Measurements from ENCODE around the gene KDM4D. TPM values are rescaled to one million over a fixed set of nuclear protein-coding genes. Genes with fewer than 3 reads are reported as not detected.

Gene KDM4D
- polyA plus RNA-seq (2013, experiment 1 of 2): 1.1 TPM
- polyA plus RNA-seq (2013, experiment 2 of 2): 1.1 TPM

- Histone ChIP-seq H4K5ac (ENCODE audit: low read length) (no peak within 1 kb of the TSS), H3K9ac (ENCODE audit: low read length) (peak within 1 kb of the TSS; percentile 98), H3K79me2 (ENCODE audit: control insufficient read depth, insufficient read depth, low read length) (peaks cover 10% of the 10 kb centered on the region), H3K4ac (ENCODE audit: low read depth, low read length) (no peak within 1 kb of the TSS), H3K27ac (ENCODE audit: low read depth, low read length) (peak within 1 kb of the TSS; percentile 27), H3K18ac (ENCODE audit: low read length) (peak within 1 kb of the TSS; percentile 89), H3K4me3 (ENCODE audit: low read length) (peak within 1 kb of the TSS; percentile 99), H2BK120ac (ENCODE audit: low read depth, low read length) (no peak within 1 kb of the TSS), H3K23ac (ENCODE audit: low read length) (no peak within 1 kb of the TSS), H3K4me2 (ENCODE audit: low read length) (peak within 1 kb of the TSS; percentile 91), H3K56ac (ENCODE audit: low read length) (peak within 1 kb of the TSS; percentile 100), H2BK15ac (replicated peaks; ENCODE audit: low read depth) (no peak within 1 kb of the TSS), H2BK5ac (ENCODE audit: low read length) (peak within 1 kb of the TSS; percentile 80), H3K27me3 (ENCODE audit: insufficient read depth, low read length, poor library complexity) (no peaks in the 10 kb centered on the region), H4K8ac (ENCODE audit: low read depth, low read length) (peak within 1 kb of the TSS; percentile 0), H3K79me1 (ENCODE audit: low read length) (peaks cover 5% of the 10 kb centered on the region), H3K36me3 (ENCODE audit: control insufficient read depth, insufficient read depth, low read length) (peaks cover 4% of the 10 kb centered on the region), H2AK5ac (ENCODE audit: low read length) (no peak within 1 kb of the TSS), H3K4me1 (ENCODE audit: control insufficient read depth, low read depth, low read length) (no peaks in the 10 kb centered on the region)
- peak; percentile 97 for DNase-seq
- no CpG with 5 or more reads among the region's 66 CpGs for WGBS (ENCODE audit: extremely low coverage, insufficient coverage, low lambda C conversion rate)
These were observed at the start of gene KDM4D, which contains the start of gene CWC15 for GRCh38 chr11:94973099-94973968. KDM4D (plus strand) TSS chr11:94973709; CDS start chr11:94997373, 23,664 bp downstream. CWC15 (minus strand) TSS chr11:94973556; CDS start chr11:94972185, 1,371 bp downstream.

- Histone ChIP-seq H3K4me3 (ENCODE audit: low read length) (no peak overlapping the region), H2AK5ac (ENCODE audit: low read length) (no peak overlapping the region), H3K56ac (ENCODE audit: low read length) (no peak overlapping the region), H3K79me1 (ENCODE audit: low read length) (no peaks in the 10 kb centered on the region), H2BK5ac (ENCODE audit: low read length) (no peak overlapping the region), H3K27me3 (ENCODE audit: insufficient read depth, low read length, poor library complexity) (no peaks in the 10 kb centered on the region), H3K23ac (ENCODE audit: low read length) (no peak overlapping the region), H3K4ac (ENCODE audit: low read depth, low read length) (no peak overlapping the region), H4K5ac (ENCODE audit: low read length) (no peak overlapping the region), H3K27ac (ENCODE audit: low read depth, low read length) (no peak overlapping the region), H3K79me2 (ENCODE audit: control insufficient read depth, insufficient read depth, low read length) (no peaks in the 10 kb centered on the region), H3K9ac (ENCODE audit: low read length) (no peak overlapping the region), H2BK15ac (replicated peaks; ENCODE audit: low read depth) (no peak overlapping the region), H3K18ac (ENCODE audit: low read length) (no peak overlapping the region), H4K8ac (ENCODE audit: low read depth, low read length) (no peak overlapping the region), H2BK120ac (ENCODE audit: low read depth, low read length) (no peak overlapping the region), H3K36me3 (ENCODE audit: control insufficient read depth, insufficient read depth, low read length) (no peaks in the 10 kb centered on the region), H3K4me1 (ENCODE audit: control insufficient read depth, low read depth, low read length) (peaks cover 12% of the 10 kb centered on the region), H3K4me2 (ENCODE audit: low read length) (no peak overlapping the region)
- DNase-seq: no peak
- no CpG with 5 or more reads among the region's 6 CpGs for WGBS (ENCODE audit: extremely low coverage, insufficient coverage, low lambda C conversion rate)
These were observed 49.3 kb upstream of the KDM4D start for GRCh38 chr11:94924171-94924572.

- no peaks in the 10 kb centered on the region for H3K79me1 ChIP-seq (ENCODE audit: low read length)
- no peak overlapping the region for H4K5ac ChIP-seq (ENCODE audit: low read length)
- no peak overlapping the region for H3K56ac ChIP-seq (ENCODE audit: low read length)
- no peak overlapping the region for H3K18ac ChIP-seq (ENCODE audit: low read length)
- no peak overlapping the region for H2AK5ac ChIP-seq (ENCODE audit: low read length)
- H3K36me3 ChIP-seq (ENCODE audit: control insufficient read depth, insufficient read depth, low read length): no peaks in the 10 kb centered on the region
- no peak overlapping the region for H3K4ac ChIP-seq (ENCODE audit: low read depth, low read length)
- H3K27ac ChIP-seq (ENCODE audit: low read depth, low read length): no peak overlapping the region
- no peak overlapping the region for H2BK5ac ChIP-seq (ENCODE audit: low read length)
- no peak overlapping the region for H3K23ac ChIP-seq (ENCODE audit: low read length)
- H3K79me2 ChIP-seq (ENCODE audit: control insufficient read depth, insufficient read depth, low read length): no peaks in the 10 kb centered on the region
- no peak overlapping the region for H3K4me2 ChIP-seq (ENCODE audit: low read length)
- no peaks in the 10 kb centered on the region for H3K27me3 ChIP-seq (ENCODE audit: insufficient read depth, low read length, poor library complexity)
- DNase-seq: no peak
- no peak overlapping the region for H2BK15ac ChIP-seq (replicated peaks; ENCODE audit: low read depth)
- no peak overlapping the region for H4K8ac ChIP-seq (ENCODE audit: low read depth, low read length)
- peaks cover 12% of the 10 kb centered on the region for H3K4me1 ChIP-seq (ENCODE audit: control insufficient read depth, low read depth, low read length)
- H3K9ac ChIP-seq (ENCODE audit: low read length): no peak overlapping the region
- no CpG with 5 or more reads among the region's 5 CpGs for WGBS (ENCODE audit: extremely low coverage, insufficient coverage, low lambda C conversion rate)
- H2BK120ac ChIP-seq (ENCODE audit: low read depth, low read length): no peak overlapping the region
- H3K4me3 ChIP-seq (ENCODE audit: low read length): no peak overlapping the region
These were observed 48.9 kb upstream of the KDM4D start for GRCh38 chr11:94924612-94925011.

GRCh38 chr11:94925422-94926270 lies 47.9 kb upstream of the KDM4D start:
- Histone ChIP-seq H3K18ac (ENCODE audit: low read length) (peak overlapping the region; percentile 5), H2BK5ac (ENCODE audit: low read length) (no peak overlapping the region), H2BK15ac (replicated peaks; ENCODE audit: low read depth) (no peak overlapping the region), H3K27ac (ENCODE audit: low read depth, low read length) (peak overlapping the region; percentile 6), H3K36me3 (ENCODE audit: control insufficient read depth, insufficient read depth, low read length) (no peaks in the 10 kb centered on the region), H3K4ac (ENCODE audit: low read depth, low read length) (peak overlapping the region; percentile 25), H3K4me3 (ENCODE audit: low read length) (no peak overlapping the region), H3K56ac (ENCODE audit: low read length) (no peak overlapping the region), H3K4me1 (ENCODE audit: control insufficient read depth, low read depth, low read length) (peaks cover 12% of the 10 kb centered on the region), H2BK120ac (ENCODE audit: low read depth, low read length) (no peak overlapping the region), H3K79me2 (ENCODE audit: control insufficient read depth, insufficient read depth, low read length) (no peaks in the 10 kb centered on the region), H4K5ac (ENCODE audit: low read length) (no peak overlapping the region), H3K27me3 (ENCODE audit: insufficient read depth, low read length, poor library complexity) (no peaks in the 10 kb centered on the region), H3K9ac (ENCODE audit: low read length) (no peak overlapping the region), H3K79me1 (ENCODE audit: low read length) (no peaks in the 10 kb centered on the region), H4K8ac (ENCODE audit: low read depth, low read length) (no peak overlapping the region), H3K4me2 (ENCODE audit: low read length) (no peak overlapping the region), H3K23ac (ENCODE audit: low read length) (no peak overlapping the region), H2AK5ac (ENCODE audit: low read length) (no peak overlapping the region)
- DNase-seq: peak; percentile 58
- no CpG with 5 or more reads among the region's 7 CpGs for WGBS (ENCODE audit: extremely low coverage, insufficient coverage, low lambda C conversion rate)

GRCh38 chr11:94926271-94926625 lies 47.3 kb upstream of the KDM4D start:
- Histone ChIP-seq H3K56ac (ENCODE audit: low read length) (no peak overlapping the region), H3K4me2 (ENCODE audit: low read length) (no peak overlapping the region), H3K23ac (ENCODE audit: low read length) (no peak overlapping the region), H3K27ac (ENCODE audit: low read depth, low read length) (peak overlapping the region; percentile 6), H3K4me1 (ENCODE audit: control insufficient read depth, low read depth, low read length) (peaks cover 12% of the 10 kb centered on the region), H3K79me1 (ENCODE audit: low read length) (no peaks in the 10 kb centered on the region), H4K5ac (ENCODE audit: low read length) (no peak overlapping the region), H3K18ac (ENCODE audit: low read length) (peak overlapping the region; percentile 5), H3K27me3 (ENCODE audit: insufficient read depth, low read length, poor library complexity) (no peaks in the 10 kb centered on the region), H2BK120ac (ENCODE audit: low read depth, low read length) (no peak overlapping the region), H3K4me3 (ENCODE audit: low read length) (no peak overlapping the region), H3K4ac (ENCODE audit: low read depth, low read length) (peak overlapping the region; percentile 25), H3K79me2 (ENCODE audit: control insufficient read depth, insufficient read depth, low read length) (no peaks in the 10 kb centered on the region), H2AK5ac (ENCODE audit: low read length) (no peak overlapping the region), H3K9ac (ENCODE audit: low read length) (no peak overlapping the region), H4K8ac (ENCODE audit: low read depth, low read length) (no peak overlapping the region), H2BK5ac (ENCODE audit: low read length) (no peak overlapping the region), H2BK15ac (replicated peaks; ENCODE audit: low read depth) (no peak overlapping the region), H3K36me3 (ENCODE audit: control insufficient read depth, insufficient read depth, low read length) (no peaks in the 10 kb centered on the region)
- peak; percentile 41 for DNase-seq
